Measurements from ENCODE around the gene SYS1. TPM values are rescaled to one million over a fixed set of nuclear protein-coding genes. Genes with fewer than 3 reads are reported as not detected.

The SYS1 gene
- total RNA-seq, 1 experiment from 2014 or later = 45.5 TPM

GRCh38 chr20:45338121-45339030 is 24.6 kb upstream of the SYS1 start:
- DNase-seq = no peak
- Mint-ChIP-seq H3K27ac (ENCODE audit: unreplicated experiment) (peak overlapping the region; percentile 99), H3K4me1 (ENCODE audit: low read depth, unreplicated experiment) (peaks cover 80% of the 10 kb centered on the region), H3K27me3 (ENCODE audit: unreplicated experiment) (no peaks in the 10 kb centered on the region), H3K4me3 (ENCODE audit: low read depth, unreplicated experiment) (peak overlapping the region; percentile 95), H3K9me3 (ENCODE audit: low read depth, unreplicated experiment) (no peaks in the 10 kb centered on the region), H3K36me3 (ENCODE audit: insufficient read depth, unreplicated experiment) (peaks cover 93% of the 10 kb centered on the region)
- BruUV-seq (replicated peaks) = no TSS peak
- intact Hi-C loops (cut with micrococcal nuclease; ENCODE audit: unreplicated experiment) = no loop called here
- CTCF ChIA-PET = interaction anchor here (0.5 to 6.0 kb wide), 9 partner anchors 7 to 433 kb away, joined by 3 to 57 read pairs (median 5); partner anchors contain the start of gene SYS1
- TF ChIP-seq, protein P1, sequence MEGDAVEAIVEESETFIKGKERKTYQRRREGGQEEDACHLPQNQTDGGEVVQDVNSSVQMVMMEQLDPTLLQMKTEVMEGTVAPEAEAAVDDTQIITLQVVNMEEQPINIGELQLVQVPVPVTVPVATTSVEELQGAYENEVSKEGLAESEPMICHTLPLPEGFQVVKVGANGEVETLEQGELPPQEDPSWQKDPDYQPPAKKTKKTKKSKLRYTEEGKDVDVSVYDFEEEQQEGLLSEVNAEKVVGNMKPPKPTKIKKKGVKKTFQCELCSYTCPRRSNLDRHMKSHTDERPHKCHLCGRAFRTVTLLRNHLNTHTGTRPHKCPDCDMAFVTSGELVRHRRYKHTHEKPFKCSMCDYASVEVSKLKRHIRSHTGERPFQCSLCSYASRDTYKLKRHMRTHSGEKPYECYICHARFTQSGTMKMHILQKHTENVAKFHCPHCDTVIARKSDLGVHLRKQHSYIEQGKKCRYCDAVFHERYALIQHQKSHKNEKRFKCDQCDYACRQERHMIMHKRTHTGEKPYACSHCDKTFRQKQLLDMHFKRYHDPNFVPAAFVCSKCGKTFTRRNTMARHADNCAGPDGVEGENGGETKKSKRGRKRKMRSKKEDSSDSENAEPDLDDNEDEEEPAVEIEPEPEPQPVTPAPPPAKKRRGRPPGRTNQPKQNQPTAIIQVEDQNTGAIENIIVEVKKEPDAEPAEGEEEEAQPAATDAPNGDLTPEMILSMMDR (IDR thresholded peaks at IDR 0.05; ENCODE audit: unreplicated experiment) = no peak

DNA sequence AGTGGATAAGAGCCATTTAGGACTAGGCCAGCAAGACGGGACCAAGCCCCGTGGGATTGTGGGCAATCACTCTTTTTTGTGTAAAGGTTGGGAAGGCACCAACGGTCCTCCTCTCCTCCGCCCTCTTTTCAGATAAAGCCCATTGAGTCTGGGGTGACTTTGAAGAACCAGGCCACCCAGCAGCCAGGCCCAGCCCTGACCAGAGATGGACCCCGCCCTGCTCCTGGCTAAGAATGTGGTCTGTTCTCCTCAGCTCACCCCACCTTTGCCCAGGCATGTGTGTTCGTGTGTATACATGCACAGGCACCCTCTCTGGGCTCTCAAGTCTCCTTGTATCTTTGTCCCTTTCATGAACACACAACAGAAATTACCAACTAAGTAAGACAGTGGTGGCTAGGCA is 23.9 kb upstream of the SYS1 start:
- no peaks in the 10 kb centered on the region for H3K27me3 Mint-ChIP-seq (ENCODE audit: unreplicated experiment)
- no peak for DNase-seq
- peaks cover 81% of the 10 kb centered on the region for H3K4me1 Mint-ChIP-seq (ENCODE audit: low read depth, unreplicated experiment)
- no TSS peak for BruUV-seq (replicated peaks)
- no peaks in the 10 kb centered on the region for H3K9me3 Mint-ChIP-seq (ENCODE audit: low read depth, unreplicated experiment)
- intact Hi-C loops (cut with micrococcal nuclease; ENCODE audit: unreplicated experiment) = no loop called here
- peak overlapping the region; percentile 95 for H3K4me3 Mint-ChIP-seq (ENCODE audit: low read depth, unreplicated experiment)
- CTCF ChIA-PET = interaction anchor here (6.0 kb wide), 1 partner anchor 22 kb away, joined by 57 read pairs; the partner anchor contains the start of gene SYS1
- TF ChIP-seq, protein P1 (IDR thresholded peaks at IDR 0.05; ENCODE audit: unreplicated experiment) = no peak
- peaks cover 96% of the 10 kb centered on the region for H3K36me3 Mint-ChIP-seq (ENCODE audit: insufficient read depth, unreplicated experiment)
- H3K27ac Mint-ChIP-seq (ENCODE audit: unreplicated experiment) = peak overlapping the region; percentile 99

GRCh38 chr20:45339799-45340198 is 23.2 kb upstream of the SYS1 start:
- H3K27ac Mint-ChIP-seq (ENCODE audit: unreplicated experiment) = peak overlapping the region; percentile 99
- intact Hi-C loops (cut with micrococcal nuclease; ENCODE audit: unreplicated experiment) = no loop called here

GRCh38 chr20:45340236-45340847 is 22.6 kb upstream of the SYS1 start:
- CTCF ChIA-PET = interaction anchor here (2.2 to 6.0 kb wide), 3 partner anchors 16 to 21 kb away, joined by 5 to 57 read pairs (median 19); partner anchors contain the start of gene SYS1
- peaks cover 92% of the 10 kb centered on the region for H3K4me1 Mint-ChIP-seq (ENCODE audit: low read depth, unreplicated experiment)
- peak overlapping the region; percentile 99 for H3K27ac Mint-ChIP-seq (ENCODE audit: unreplicated experiment)
- H3K4me3 Mint-ChIP-seq (ENCODE audit: low read depth, unreplicated experiment) = peak overlapping the region; percentile 95
- TF ChIP-seq, protein P1 (IDR thresholded peaks at IDR 0.05; ENCODE audit: unreplicated experiment) = no peak
- intact Hi-C loops (cut with micrococcal nuclease; ENCODE audit: unreplicated experiment) = no loop called here
- DNase-seq = no peak
- H3K27me3 Mint-ChIP-seq (ENCODE audit: unreplicated experiment) = no peaks in the 10 kb centered on the region
- H3K9me3 Mint-ChIP-seq (ENCODE audit: low read depth, unreplicated experiment) = no peaks in the 10 kb centered on the region
- no TSS peak for BruUV-seq (replicated peaks)
- peaks cover 96% of the 10 kb centered on the region for H3K36me3 Mint-ChIP-seq (ENCODE audit: insufficient read depth, unreplicated experiment)

More at GRCh38 chr20:45339799-45340198, 23.2 kb upstream of the SYS1 start:
- peaks cover 96% of the 10 kb centered on the region for H3K36me3 Mint-ChIP-seq (ENCODE audit: insufficient read depth, unreplicated experiment)
- no peaks in the 10 kb centered on the region for H3K9me3 Mint-ChIP-seq (ENCODE audit: low read depth, unreplicated experiment)
- CTCF ChIA-PET = interaction anchor here (3.1 to 6.0 kb wide), 2 partner anchors 17 to 21 kb away, joined by 19 to 57 read pairs; partner anchors contain the start of gene SYS1
- TF ChIP-seq, protein P1 (IDR thresholded peaks at IDR 0.05; ENCODE audit: unreplicated experiment) = no peak
- no peaks in the 10 kb centered on the region for H3K27me3 Mint-ChIP-seq (ENCODE audit: unreplicated experiment)
- H3K4me1 Mint-ChIP-seq (ENCODE audit: low read depth, unreplicated experiment) = peaks cover 87% of the 10 kb centered on the region
- no TSS peak for BruUV-seq (replicated peaks)
- DNase-seq = no peak
- H3K4me3 Mint-ChIP-seq (ENCODE audit: low read depth, unreplicated experiment) = peak overlapping the region; percentile 95
